HK-2 (cell line): ENCODE results near the gene TMEM169.
A peak's percentile ranks its signal among the peaks of the same experiment; 100 is the strongest.

Experiments used
- DNase-seq: peaks from one replicate; pipeline ENCODE4 v3.0.0-alpha.2; 2018; ENCODE audit not compliant: unreplicated experiment

TMEM169 gene

DNA sequence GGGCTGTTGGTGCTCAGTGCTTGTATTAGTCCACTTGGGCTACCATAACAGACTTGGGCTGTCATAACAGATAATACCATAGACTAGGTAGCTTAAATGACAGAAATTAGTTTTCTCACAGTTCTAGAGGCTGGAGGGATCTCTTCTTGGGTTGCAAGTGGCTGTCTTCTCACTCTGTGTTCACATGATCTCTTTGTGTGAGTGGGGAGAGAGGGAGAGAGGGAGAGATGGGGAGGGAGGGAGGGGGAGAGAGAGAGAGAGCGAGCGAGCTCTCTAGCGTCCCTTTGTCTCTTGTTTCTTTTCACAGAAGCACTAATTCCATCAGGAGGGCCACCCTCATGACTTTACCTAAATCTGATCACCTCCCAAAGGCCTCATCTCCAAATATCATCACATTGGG is 23.0 kb downstream of the TMEM169 start:
- DNase-seq: no peak

DNA sequence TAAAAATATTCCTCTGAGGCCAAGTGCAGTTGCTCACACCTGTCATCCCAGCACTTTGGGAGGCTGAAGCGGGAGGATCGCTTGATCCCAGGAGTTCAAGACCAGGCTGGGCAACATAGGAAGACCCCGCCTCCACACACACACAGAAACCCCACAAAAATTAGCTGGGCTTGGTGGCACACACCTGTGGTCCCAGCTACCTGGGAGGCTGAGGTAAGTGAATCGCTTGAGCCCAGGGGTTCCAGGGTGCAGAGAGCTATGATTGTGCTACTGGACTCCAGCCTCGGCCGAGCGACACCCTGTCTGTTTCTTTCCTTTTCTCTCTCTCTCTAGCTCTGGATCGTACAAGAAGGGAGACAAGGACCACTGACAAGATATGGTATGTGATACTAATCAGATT is 25.6 kb downstream of the TMEM169 start:
- DNase-seq: no peak

DNA sequence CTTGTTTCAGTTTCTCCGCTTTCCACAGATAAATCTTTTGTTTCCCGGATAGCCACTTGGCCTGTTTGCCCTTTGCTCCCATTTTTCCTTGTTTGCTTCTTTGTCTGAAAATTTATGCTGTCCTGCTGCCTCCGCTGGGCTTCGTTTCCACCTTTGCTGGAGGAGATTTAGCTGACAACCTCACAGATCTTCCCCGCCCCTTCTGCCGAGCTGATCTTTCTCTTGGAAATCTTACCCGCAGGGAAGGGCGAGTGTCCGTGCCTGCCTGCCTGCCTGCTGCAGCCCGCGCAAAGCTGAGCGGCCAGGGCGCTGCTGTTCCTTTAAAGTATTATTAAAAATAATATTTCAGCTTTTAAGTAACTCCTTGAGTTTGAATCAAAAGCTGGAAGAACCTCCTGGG is 26.0 kb downstream of the TMEM169 start:
- DNase-seq: no peak

DNA sequence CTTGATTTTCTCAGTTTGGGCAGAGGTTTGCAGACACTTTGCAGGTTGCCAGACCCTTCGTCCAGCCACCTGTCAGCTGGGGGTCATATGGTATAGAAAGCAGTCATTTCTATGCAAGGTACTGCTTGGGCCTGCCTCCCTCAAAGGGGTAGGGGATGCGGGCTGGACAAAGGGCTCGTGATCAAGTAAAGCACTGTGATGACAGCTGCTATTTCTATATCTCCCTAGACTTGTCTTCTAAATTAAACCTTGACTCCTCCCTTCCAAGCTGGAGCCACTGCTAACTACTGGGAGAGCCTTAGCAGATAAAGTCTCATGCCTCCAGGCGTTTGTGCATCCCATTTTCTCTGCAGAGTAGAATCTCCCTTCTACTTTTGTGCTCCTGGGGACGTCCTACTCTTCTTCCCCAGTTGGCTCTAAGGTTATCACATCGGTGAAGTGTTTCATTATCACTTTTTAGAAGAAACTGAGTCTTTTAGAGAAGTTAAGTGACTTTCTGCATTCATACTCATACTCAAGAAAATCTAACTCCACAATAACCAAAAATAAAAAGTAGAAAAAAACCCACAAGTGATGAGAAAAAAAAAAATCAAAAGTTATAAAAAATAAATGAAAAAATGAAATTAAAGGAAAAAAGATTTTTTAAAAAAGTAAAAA is 26.7 kb downstream of the TMEM169 start:
- no peak for DNase-seq

DNA sequence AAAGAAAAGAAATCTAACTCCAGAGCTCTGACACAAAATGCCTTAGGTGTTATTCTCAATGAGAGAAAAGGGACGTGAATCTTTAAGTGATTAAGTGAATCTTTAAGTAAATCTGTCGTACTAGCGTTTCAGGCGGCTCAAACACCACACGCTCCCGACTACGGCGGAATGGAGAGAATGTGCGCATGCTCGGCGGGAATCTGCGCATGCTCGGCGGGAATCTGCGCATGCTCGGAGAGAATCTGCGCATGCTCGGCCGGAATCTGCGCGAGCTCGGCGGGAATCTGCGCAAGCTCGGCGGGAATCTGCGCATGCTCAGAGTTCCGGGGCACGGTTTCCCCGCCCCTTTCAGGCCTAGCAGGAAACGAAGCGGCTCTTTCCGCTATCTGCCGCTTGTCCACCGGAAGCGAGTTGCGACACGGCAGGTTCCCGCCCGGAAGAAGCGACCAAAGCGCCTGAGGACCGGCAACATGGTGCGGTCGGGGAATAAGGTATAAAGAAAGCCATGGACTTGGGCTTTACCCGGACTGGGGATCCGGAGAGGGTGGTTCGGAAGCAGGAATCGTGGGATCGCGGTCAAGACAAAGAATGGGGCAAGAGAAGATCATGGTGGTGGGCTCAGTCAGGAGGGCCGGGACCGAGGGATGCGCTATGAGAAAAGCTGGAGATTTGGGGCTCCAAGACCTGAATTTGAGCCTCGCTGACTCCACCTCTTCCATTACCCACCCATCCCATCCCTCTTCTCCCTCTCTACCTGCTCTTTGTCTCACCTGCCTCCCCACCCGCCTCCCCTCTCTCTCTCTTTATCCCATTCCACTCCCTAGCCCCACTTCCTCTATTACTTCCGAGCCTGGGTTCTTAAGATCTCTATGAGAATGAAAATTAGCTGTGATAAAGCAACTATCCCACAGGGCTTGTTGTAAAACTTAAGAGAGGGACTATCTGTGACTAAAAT is 27.5 kb downstream of the TMEM169 start, which contains the start of gene XRCC5:
Gene XRCC5 (plus strand): TSS at position 382 of the 955 bp plus-strand sequence. CDS start 89 bp downstream, at position 471.
- DNase-seq: peak; percentile 99

DNA sequence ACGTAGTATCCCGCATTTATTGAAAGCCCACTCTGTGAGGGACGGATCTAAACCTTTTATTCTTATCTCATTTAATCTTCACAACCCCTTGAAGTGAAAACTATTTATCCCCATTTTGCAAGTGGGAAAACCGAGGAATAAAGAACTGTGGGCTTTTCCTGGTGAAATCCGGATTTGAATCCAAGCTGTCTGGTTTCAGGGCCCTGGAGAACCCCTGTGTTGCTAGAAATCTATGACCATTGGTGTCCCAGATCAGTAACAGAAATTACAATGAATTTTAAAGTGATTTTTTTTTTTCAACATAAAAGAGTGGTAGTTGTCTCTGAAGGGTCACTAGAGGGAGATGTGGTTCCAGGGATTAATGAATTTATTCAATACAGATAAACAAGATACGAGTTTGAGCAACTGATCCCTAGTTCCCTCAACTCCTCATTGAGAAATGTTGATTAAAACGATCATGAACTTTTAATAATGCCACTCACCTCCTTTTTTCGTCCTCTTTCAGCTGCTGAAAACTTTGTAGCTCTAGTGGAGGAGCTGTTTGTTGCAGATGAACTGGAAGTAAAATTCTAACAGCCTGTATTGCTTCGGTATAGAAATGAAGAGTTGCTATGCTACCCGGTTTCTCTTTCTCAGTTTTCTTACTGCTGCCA is 28.4 kb downstream of the TMEM169 start:
- no peak for DNase-seq

DNA sequence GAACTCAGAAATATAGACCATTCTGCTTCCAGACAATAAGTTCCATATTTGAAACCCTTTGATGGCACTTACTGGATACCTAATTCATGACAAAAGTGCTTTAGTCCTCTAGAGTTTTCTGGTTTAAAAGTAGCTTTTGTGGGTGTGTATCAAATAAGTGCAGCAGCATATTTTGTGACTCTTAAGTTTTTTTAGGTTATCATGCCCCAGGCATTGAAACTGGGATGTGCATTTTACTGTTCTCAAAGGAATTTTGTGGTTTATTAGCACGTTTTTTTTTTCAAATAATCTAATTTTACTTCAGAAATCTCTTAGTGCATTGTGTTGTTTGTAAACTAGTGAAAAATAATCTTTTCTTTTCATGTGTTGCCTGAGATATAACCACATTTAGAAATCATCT is 28.9 kb downstream of the TMEM169 start:
- no peak for DNase-seq

DNA sequence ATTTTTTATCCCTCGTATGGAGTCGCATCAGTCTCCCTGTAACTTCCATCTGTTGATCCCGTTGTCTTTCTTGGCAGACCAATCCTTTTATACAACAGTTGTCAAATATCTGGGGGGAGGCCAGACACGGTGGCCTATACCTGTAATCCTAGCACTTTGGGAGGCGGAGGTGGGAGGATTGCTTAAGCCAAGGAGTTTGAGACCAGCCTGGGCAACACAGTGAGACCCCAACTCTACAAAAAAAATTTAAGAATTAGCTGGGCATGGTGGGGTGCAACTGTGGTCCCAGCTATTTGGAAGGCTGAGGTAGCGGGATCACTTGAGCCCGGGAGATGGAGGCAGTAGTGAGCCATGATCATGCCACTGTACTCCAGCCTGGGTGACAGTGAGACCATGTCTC is 29.4 kb downstream of the TMEM169 start:
- DNase-seq: no peak

DNA sequence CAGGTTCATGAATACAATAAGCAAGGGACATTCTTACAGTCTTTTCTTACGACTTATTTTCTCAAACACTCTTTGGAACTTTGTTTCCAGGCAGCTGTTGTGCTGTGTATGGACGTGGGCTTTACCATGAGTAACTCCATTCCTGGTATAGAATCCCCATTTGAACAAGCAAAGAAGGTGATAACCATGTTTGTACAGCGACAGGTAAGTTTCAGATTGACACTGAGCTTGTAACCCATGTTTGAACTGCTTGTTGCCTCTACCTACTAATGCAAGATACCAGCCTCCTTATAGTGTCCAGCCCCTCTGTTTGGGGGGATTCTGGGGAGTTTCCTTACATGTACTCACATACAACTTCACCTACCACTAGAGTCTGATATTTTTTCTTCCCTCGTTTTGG is 31.2 kb downstream of the TMEM169 start:
- DNase-seq: no peak

DNA sequence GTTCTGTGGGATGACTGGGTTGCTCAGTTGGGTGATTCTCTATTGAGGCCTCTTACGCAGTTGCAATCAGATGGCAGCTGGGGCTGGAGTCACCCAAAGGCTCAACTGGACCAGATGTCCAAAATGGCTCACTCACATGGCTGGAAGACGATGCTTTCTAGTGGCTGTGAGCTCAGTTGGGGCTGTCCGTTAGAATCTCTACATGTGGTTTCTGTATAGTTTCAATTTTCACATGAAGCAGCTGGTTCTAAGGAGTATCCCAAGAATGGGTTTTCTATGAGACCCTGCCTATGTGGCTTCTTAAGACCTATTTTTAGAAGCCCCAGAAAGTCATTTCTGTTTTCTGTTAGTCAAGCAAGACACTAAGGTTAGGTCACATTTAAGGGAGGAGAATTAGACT is 31.9 kb downstream of the TMEM169 start:
- no peak for DNase-seq

DNA sequence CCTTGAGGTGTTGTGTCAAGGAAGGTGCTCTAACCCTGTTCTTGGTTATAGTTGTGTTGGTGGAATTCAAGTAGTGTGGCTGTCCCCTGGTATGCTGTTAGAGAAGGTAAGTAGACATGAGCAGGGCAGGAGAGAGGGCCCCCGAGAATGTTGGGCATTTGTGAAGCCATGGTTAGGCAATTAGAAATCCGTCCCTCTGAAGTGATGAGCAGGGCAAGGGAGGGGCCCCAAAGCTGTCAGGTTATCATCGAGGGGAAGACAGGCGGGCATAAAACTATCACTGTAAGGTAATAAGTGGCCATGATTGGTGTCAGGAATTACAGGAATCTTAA is 32.6 kb downstream of the TMEM169 start:
- DNase-seq: no peak

DNA sequence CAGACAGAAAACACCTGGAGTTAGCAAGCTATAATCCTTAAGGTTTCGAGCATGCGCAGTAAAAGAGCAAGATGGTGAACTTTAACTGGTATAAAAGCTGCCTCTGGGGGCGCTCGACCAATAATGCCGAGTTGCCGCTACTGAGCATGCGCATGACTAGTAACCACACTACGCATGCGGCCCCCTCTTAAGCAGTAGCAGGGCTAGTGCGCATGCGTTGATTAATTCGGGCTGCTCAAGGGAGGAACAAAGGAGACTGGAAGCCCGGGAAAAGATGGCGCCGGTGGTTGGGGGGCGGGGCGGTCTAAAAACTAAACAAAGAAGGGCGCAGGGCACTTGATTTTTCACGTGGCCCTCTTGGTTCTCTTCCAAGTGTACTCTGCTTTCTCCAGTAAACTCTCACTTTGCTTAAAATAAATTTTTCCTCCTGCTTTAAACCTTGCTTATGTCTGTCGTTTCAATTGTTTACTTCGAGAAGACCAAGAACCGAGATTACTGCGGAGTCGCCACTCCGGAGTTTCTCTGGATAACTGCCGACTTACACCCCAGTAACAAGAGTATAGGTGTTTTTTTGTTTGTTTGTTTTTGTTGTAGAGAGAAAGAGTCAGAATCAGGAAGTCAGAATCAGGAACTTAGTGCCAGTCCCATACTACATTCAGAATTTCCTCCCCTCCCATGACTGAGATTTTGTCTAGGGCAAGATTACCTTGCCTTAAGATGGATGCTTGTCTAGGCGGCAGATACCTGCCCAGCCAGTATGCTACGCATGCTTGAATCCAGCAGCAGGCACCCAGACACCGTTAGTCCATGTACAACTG is 33.2 kb downstream of the TMEM169 start:
- DNase-seq: peak; percentile 97

DNA sequence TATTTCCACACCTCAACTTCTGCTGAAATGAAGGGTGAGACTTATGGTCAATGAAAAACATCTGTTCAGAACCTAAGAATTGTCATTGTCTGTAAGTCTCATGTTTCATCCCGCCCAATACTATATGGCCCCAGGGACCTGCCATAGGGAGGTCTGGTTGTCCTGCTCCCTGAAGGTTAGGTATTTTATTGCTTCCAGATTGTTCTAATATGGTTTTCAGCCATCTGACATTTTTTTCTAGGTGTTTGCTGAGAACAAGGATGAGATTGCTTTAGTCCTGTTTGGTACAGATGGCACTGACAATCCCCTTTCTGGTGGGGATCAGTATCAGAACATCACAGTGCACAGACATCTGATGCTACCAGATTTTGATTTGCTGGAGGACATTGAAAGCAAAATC is 34.7 kb downstream of the TMEM169 start:
- DNase-seq: no peak

DNA sequence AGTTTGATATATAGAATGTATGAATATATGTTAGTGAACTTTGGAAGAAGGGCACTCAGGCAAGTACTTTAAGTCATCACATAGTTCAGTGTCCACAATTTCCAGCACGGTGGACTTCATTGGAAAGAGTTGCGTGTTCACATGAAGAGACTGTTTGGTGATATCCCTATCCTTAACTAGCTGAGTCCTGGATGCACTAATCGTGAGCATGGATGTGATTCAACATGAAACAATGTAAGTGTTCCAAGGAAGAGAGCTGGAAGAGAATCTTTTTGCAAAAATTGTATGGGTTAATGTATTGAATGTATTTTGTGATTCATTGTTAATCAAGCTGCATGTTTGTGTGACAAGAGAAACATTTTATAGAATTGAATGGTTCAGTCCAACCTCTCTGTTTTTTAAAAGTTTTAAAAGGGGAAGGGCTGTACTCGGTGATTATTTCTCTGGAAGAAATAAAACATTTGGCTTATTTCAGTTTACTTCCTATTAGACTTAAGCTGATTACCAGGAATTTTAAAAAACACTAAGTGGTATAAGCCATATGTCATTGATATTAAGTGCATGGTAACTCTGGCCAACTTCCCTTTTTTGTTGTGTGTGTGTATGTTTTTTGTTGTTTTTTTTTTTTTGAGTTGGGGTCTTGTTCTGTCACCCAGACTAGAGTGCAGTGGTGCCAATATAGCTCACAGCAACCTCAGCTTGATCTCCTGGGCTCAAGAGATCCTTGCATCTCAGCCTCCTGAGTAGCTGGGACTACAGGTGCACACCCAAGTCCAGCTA is 36.0 kb downstream of the TMEM169 start:
- DNase-seq: no peak

DNA sequence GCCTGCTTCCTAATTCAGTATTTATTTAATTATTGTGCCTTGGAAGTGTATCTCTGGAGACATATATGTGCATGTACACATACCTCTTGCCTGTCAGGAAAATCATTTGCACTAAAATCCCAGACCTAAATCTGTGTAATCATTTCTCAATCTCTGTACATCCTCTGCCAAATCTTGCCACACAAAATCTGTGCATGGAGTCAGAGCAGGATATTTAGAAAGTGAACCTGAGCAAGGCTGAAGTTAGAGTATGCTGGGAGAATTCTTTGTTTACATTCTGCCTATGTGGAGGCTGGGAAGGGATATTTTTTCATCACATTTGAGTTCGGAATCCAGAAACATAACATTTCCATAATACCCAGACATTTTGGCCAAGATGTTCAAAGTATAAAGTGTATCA is 36.8 kb downstream of the TMEM169 start:
- no peak for DNase-seq

DNA sequence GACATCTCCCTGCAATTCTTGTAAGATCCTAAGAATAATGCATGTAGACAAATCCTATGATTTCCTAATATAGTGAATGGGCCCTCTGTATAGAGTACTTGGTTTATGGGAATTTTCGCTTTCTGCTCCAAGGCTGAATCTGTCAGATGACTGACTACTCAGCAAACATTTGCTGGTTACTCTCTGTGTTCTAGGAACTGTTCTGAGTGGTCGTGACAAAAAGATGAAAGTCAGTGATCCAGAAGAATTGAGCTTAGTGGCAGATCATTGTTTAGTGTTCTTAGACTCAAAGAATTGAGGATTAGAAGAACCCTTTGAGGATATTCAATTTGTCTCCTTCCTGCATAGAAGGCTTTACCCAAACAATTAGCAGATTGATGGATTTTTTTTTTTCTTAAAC is 37.4 kb downstream of the TMEM169 start:
- DNase-seq: no peak

DNA sequence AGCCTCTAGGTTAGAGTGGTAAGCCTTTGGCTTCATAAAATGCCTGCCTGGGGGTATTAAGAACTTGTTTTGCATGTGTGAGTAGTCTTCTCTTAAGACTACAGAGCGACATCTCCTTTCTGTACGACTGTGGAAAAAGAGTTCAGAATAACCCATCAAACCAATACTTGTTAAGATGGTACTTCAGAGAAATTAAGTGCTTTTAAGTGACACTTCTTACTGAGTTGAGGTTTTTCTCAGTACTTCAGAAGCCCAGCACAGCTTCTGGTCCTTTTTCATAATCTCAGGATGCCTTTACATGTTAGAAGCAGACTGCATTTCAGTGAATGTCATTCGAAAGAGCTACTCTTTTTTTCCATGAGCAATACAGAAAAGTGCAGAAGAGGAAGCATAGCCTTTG is 38.3 kb downstream of the TMEM169 start:
- no peak for DNase-seq

DNA sequence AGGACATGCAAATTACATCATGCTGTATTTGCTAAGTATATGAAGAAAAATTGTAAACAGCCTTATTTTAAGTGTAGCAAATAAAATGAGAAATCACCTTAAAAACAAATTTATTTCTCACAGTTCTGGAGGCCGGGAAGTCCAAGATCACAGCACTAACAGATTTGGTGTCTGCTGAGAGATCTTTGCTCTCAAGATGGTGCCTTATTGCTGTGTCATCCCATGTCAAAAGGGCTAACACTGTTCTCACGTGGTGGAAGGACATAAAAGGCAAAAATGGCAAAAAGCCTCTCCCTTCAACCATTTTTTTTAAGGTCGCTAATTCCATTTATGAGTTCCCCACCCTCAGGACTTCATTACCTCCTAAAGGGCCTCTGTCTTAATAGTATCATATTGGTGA is 39.5 kb downstream of the TMEM169 start:
- DNase-seq: no peak

DNA sequence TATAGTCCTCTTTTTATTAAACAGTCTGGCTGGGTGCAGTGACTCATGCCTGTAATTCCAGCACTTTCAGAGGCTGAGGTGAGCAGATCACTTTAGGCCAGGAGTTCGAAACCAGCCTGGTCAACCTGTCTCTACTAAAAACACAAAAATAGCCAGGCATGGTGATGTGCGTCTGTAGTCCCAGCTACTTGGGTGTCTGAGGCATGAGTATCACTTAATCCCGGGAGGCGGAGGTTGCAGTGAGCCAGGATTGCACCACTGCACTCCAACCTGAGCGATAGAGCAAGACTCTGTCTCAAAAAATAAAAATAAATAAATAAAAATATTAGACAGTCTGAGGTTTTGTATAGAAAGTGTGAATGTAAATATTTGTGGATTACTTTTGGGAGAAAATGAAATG is 45.2 kb downstream of the TMEM169 start:
- DNase-seq: no peak

DNA sequence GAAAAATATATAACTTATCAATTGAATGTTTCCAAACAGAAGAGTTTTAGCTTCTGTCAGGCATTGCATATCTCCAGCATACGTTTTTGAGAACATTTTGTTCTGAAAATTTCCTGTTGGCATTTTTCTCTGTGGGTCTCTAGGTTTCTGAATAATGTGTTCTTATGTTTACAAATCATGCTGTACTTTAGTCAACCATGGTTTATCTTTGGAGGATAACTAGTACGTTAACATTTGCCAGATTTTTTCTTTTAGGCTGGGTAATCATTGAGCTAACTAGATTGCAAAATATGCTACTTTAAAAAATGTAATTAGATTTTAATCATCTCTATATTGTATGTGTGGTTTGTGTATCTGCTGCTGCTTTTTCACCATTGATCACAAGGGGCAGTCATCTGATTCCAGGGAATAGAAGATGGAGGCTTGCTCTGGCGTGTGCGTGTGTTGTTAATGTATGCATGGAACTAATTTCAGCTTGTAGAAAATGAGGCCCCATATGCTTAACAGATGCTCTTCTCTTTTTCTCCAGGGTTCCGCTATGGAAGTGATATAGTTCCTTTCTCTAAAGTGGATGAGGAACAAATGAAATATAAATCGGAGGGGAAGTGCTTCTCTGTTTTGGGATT is 48.7 kb downstream of the TMEM169 start:
- no peak for DNase-seq
